H1 (cell line): Measurements from ENCODE around the gene MCOLN3. TPM values are rescaled to one million over a fixed set of nuclear protein-coding genes. Genes with fewer than 3 reads are reported as not detected.

Experiments used
- CTCF ChIA-PET: fragments of 300-600 bp; sonication (Branson Sonifier 250); formaldehyde crosslinking; loops from one replicate; lab custom pipeline; 2021; ENCODE audit not compliant: partially characterized antibody; lab: Charles Lee
- POLR2A ChIA-PET: fragments of 300-600 bp; sonication (Branson Sonifier 250); formaldehyde crosslinking; loops from one replicate; lab custom pipeline; 2021; ENCODE audit warnings: inconsistent platforms; ENCODE audit not compliant: partially characterized antibody; lab: Charles Lee
- DNase-seq, 2 experiments: peaks; one replicate each; pipeline versions ENCODE4 v3.0.0 to v3.0.0-alpha.2; 2010 to 2022; ENCODE audit warnings: low spot score in 2 of 2, low read depth in 1 of 2, mixed read lengths in 1 of 2
- FAIRE-seq: peaks from 2 replicates; lab custom pipeline; 2011; peaks lifted over from hg19 to GRCh38; lab: Jason Lieb, UNC
- H2AFZ ChIP-seq: 2 replicates; pipeline ENCODE4 v1.8.1; 2012; ENCODE audit warnings: low read length, inconsistent platforms
- H2AK5ac ChIP-seq: 2 replicates; pipeline ENCODE4 v1.6.1; 2013; ENCODE audit warnings: low read depth, low read length
- H2BK120ac ChIP-seq: replicated peaks from 2 replicates; pipeline ENCODE3; 2013; ENCODE audit warnings: low read depth, low read length, inconsistent platforms
- H2BK12ac ChIP-seq: 2 replicates; pipeline ENCODE4 v1.6.1; 2013; ENCODE audit warnings: low read depth, low read length
- H2BK15ac ChIP-seq: 2 replicates; pipeline ENCODE4 v1.6.1; 2013; ENCODE audit warnings: low read length
- H2BK20ac ChIP-seq: 2 replicates; pipeline ENCODE4 v1.6.1; 2013; ENCODE audit warnings: low read length
- H2BK5ac ChIP-seq: 2 replicates; pipeline ENCODE4 v1.6.1; 2013; ENCODE audit warnings: low read depth, low read length
- H3K14ac ChIP-seq: 2 replicates; pipeline ENCODE4 v1.6.1; 2013; ENCODE audit warnings: inconsistent platforms; ENCODE audit not compliant: insufficient read length
- H3K18ac ChIP-seq: 2 replicates; pipeline ENCODE4 v1.6.1; 2013; ENCODE audit warnings: low read length; ENCODE audit errors: extremely low read depth
- H3K23ac ChIP-seq: 2 replicates; pipeline ENCODE4 v1.6.1; 2013; ENCODE audit warnings: inconsistent platforms; ENCODE audit not compliant: insufficient read length
- H3K23me2 ChIP-seq: 2 replicates; pipeline ENCODE4 v1.6.1; 2013; ENCODE audit warnings: low read depth, low read length
- H3K27ac ChIP-seq: 2 replicates; pipeline ENCODE4 v1.6.1; 2011; ENCODE audit warnings: low read depth, low read length, inconsistent platforms
- H3K27me3 ChIP-seq, 4 experiments: replicated peaks in 1 of 4; 1 replicate in 1 of 4; 2 replicates in 3 of 4; pipeline versions ENCODE4 v1.6.1 to v1.8.1; 2011 to 2013; ENCODE audit warnings: low read length in 3 of 4, mild to moderate bottlenecking in 3 of 4, inconsistent platforms in 2 of 4, mixed read lengths in 2 of 4, moderate library complexity in 1 of 4; ENCODE audit not compliant: control insufficient read depth in 3 of 4, insufficient read depth in 3 of 4; ENCODE audit errors: extremely low read depth in 1 of 4
- H3K36me3 ChIP-seq, 4 experiments: 2 replicates each; pipeline versions ENCODE4 v1.6.1 to v1.8.1; 2011 to 2013; ENCODE audit warnings: mild to moderate bottlenecking in 4 of 4, low read length in 3 of 4, moderate library complexity in 2 of 4, control low read depth in 1 of 4, inconsistent platforms in 1 of 4; ENCODE audit not compliant: insufficient read depth in 4 of 4, control insufficient read depth in 2 of 4
- H3K4ac ChIP-seq: replicated peaks from 2 replicates; pipeline ENCODE3; 2013; ENCODE audit warnings: low read length, low read depth, mixed read lengths, inconsistent platforms; ENCODE audit not compliant: insufficient read length
- H3K4me1 ChIP-seq, 4 experiments: replicated peaks in 1 of 4; 1 replicate in 1 of 4; 2 replicates in 3 of 4; pipeline versions ENCODE4 v1.6.1 to v1.8.1; 2011 to 2013; ENCODE audit warnings: low read length in 3 of 4, inconsistent platforms in 2 of 4, mixed read lengths in 1 of 4; ENCODE audit not compliant: insufficient read depth in 4 of 4, control insufficient read depth in 3 of 4
- H3K4me2 ChIP-seq, 2 experiments: 2 replicates each; pipeline versions ENCODE4 v1.6.1 to v1.8.1; 2011 to 2013; ENCODE audit warnings: low read depth in 2 of 2, low read length in 2 of 2, control low read depth in 1 of 2, inconsistent platforms in 1 of 2, mild to moderate bottlenecking in 1 of 2; ENCODE audit not compliant: insufficient read depth in 1 of 2
- H3K4me3 ChIP-seq, 4 experiments: fragments of 200-600, 300-600 bp in 1 of 4; sonication (generic), shearing (Covaris generic), sonication (Bioruptor Twin) in 1 of 4; 2 replicates each; pipeline versions ENCODE4 v1.5.1 to v1.8.1; 2011 to 2016; ENCODE audit warnings: low read length in 4 of 4, low read depth in 3 of 4, control low read depth in 2 of 4, inconsistent platforms in 2 of 4, mild to moderate bottlenecking in 2 of 4, mixed read lengths in 1 of 4, moderate library complexity in 1 of 4; ENCODE audit not compliant: insufficient read depth in 2 of 4; ENCODE audit errors: extremely low read depth in 1 of 4
- H3K56ac ChIP-seq: replicated peaks from 2 replicates; pipeline ENCODE3; 2013; ENCODE audit warnings: low read depth, mild to moderate bottlenecking, mixed read lengths, low read length, inconsistent platforms; ENCODE audit not compliant: insufficient read length
- H3K79me1 ChIP-seq: 2 replicates; pipeline ENCODE4 v1.6.1; 2013; ENCODE audit warnings: low read depth, low read length, control low read depth
- H3K79me2 ChIP-seq, 2 experiments: 2 replicates each; pipeline versions ENCODE4 v1.6.1 to v1.8.1; 2012 to 2013; ENCODE audit warnings: low read length in 2 of 2, mild to moderate bottlenecking in 2 of 2, inconsistent platforms in 1 of 2; ENCODE audit not compliant: insufficient read depth in 2 of 2, control insufficient read depth in 1 of 2
- H3K9ac ChIP-seq, 4 experiments: replicated peaks in 1 of 4; 1 replicate in 1 of 4; 2 replicates in 3 of 4; pipeline versions ENCODE4 v1.6.1 to v1.8.1; 2011 to 2013; ENCODE audit warnings: low read depth in 3 of 4, low read length in 3 of 4, control low read depth in 2 of 4, mild to moderate bottlenecking in 2 of 4, moderate library complexity in 2 of 4, inconsistent platforms in 1 of 4; ENCODE audit errors: extremely low read depth in 1 of 4
- H3K9me3 ChIP-seq, 2 experiments: 2 replicates each; pipeline versions ENCODE4 v1.6.1 to v1.8.1; 2012 to 2013; ENCODE audit warnings: mild to moderate bottlenecking in 2 of 2, moderate library complexity in 2 of 2, control low read depth in 1 of 2, inconsistent platforms in 1 of 2, low read depth in 1 of 2, low read length in 1 of 2, mixed read lengths in 1 of 2; ENCODE audit not compliant: insufficient read depth in 2 of 2
- H4K20me1 ChIP-seq, 2 experiments: replicated peaks in 1 of 2; 2 replicates each; pipeline versions ENCODE3 to v1.8.1; 2011 to 2013; ENCODE audit warnings: inconsistent platforms in 2 of 2, low read length in 2 of 2, mild to moderate bottlenecking in 1 of 2; ENCODE audit not compliant: insufficient read depth in 2 of 2, control insufficient read depth in 1 of 2
- H4K5ac ChIP-seq: 2 replicates; pipeline ENCODE4 v1.6.1; 2013; ENCODE audit warnings: low read length, low read depth, mixed read lengths, inconsistent platforms; ENCODE audit not compliant: insufficient read length
- H4K8ac ChIP-seq: 2 replicates; pipeline ENCODE4 v1.8.0; 2013; ENCODE audit warnings: mild to moderate bottlenecking, moderate library complexity, low read length, inconsistent platforms; ENCODE audit not compliant: insufficient read depth; ENCODE audit errors: extremely low read depth
- H4K91ac ChIP-seq: replicated peaks from 2 replicates; pipeline ENCODE3; 2013; ENCODE audit warnings: low read length, mixed read lengths, inconsistent platforms; ENCODE audit not compliant: insufficient read length
- ASH2L ChIP-seq: fragments of 200-600, 300-600 bp; sonication (generic); IDR thresholded peaks from one replicate; pipeline ENCODE4 v1.7.1; 2017; ENCODE audit warnings: low read length
- CBX8 ChIP-seq: fragments of 300-800, 300-1000 bp; sonication (generic); IDR thresholded peaks from 2 replicates; pipeline ENCODE4 v1.7.1; 2016; ENCODE audit warnings: low read depth, low read length, borderline replicate concordance
- HDAC2 ChIP-seq, 2 experiments: fragments of 300-600 bp in 1 of 2; sonication (generic) in 1 of 2; IDR thresholded peaks; 2 replicates each; pipeline ENCODE4 v1.6.1; 2011 to 2012; ENCODE audit warnings: low read depth in 2 of 2, low read length in 2 of 2, mild to moderate bottlenecking in 2 of 2, moderate library complexity in 2 of 2, borderline replicate concordance in 1 of 2, inconsistent platforms in 1 of 2
- KDM4A ChIP-seq: IDR thresholded peaks from one replicate; pipeline ENCODE4 v1.7.1; 2012; ENCODE audit warnings: low read depth, mild to moderate bottlenecking, moderate library complexity, low read length, inconsistent platforms; ENCODE audit not compliant: severe bottlenecking
- NANOG ChIP-seq: IDR thresholded peaks from 2 replicates; pipeline ENCODE4 v1.6.1; 2011; ENCODE audit warnings: low read length, low read depth, mild to moderate bottlenecking, inconsistent platforms; ENCODE audit not compliant: insufficient read depth, poor library complexity, severe bottlenecking
- TAF1 ChIP-seq: IDR thresholded peaks from 2 replicates; pipeline ENCODE4 v1.6.1; 2011; ENCODE audit warnings: mild to moderate bottlenecking, low read depth, low read length
- TEAD4 ChIP-seq: IDR thresholded peaks from 2 replicates; pipeline ENCODE4 v1.6.1; 2012; ENCODE audit warnings: low read depth, low read length, inconsistent platforms, mixed read lengths
- USF2 ChIP-seq: IDR thresholded peaks from 2 replicates; pipeline ENCODE4 v1.6.1; 2011; ENCODE audit warnings: low read length, improper control_type of control experiment
- polyA plus RNA-seq, 7 experiments: library from polyadenylated mRNA; depleted of rRNA in 3 of 7; stranded (reverse) in 5 of 7; unstranded in 2 of 7; fragments of >200 nt in 5 of 7; fragments of 200-250 nt in 2 of 7; gene quantifications; 1 replicate in 5 of 7; 2 replicates in 1 of 7; 4 replicates in 1 of 7; pipeline versions ENCODE4 v1.2.1 to v1.2.3, GENCODE V29; 2011 to 2013; ENCODE audit warnings: missing spikeins in 2 of 7, mixed read lengths in 2 of 7
- total RNA-seq: library from RNA; stranded (reverse); fragmentation: NEBNext Ultra II Directional; extraction: Animal tissue kit (Norgen Biotek cat#: 25700); gene quantifications from 2 replicates; pipeline ENCODE4 v1.2.1, GENCODE V29; 2021

MCOLN3 gene
- total and polyA plus RNA-seq, 2 of the 8 experiments (the other 6 are each of a cell fraction or from before 2014, with no cell fraction given), result 3.8 to 4.9 TPM

GRCh38 chr1:85022700-85023099, 25.6 kb downstream of the MCOLN3 start:
- H3K4me1 ChIP-seq, result no peaks in the 10 kb centered on the region
- CTCF ChIA-PET, result interaction anchor here (0.7 to 6.1 kb wide), 4 partner anchors 65 to 100 kb away, joined by 3 to 122 read pairs (median 4); no protein-coding TSS in a partner anchor
- no peak for FAIRE-seq

More at GRCh38 chr1:85022700-85023099, 25.6 kb downstream of the MCOLN3 start:
- TF ChIP-seq NANOG, result no peak
- no peak for TF ChIP-seq TEAD4
- no peak for TF ChIP-seq TAF1
- TF ChIP-seq KDM4A, result no peak
- no peak for TF ChIP-seq USF2
- TF ChIP-seq CBX8, result no peak
- no peak for TF ChIP-seq HDAC2 (IDR thresholded peaks at IDR 0.05; ENCODE audit: borderline replicate concordance in 1 of 2, low read depth in 2 of 2, low read length in 2 of 2)
- TF ChIP-seq ASH2L, result no peak
- H3K56ac ChIP-seq, result no peak overlapping the region
- H3K79me1 ChIP-seq, result no peaks in the 10 kb centered on the region; the same call in 1 of the 2 replicates
- H4K5ac ChIP-seq, result no peak overlapping the region
- no peak overlapping the region for H3K18ac ChIP-seq
- H3K27me3 ChIP-seq, result no peaks in the 10 kb centered on the region
- no peak overlapping the region for H3K4me2 ChIP-seq
- no peak overlapping the region for H2BK120ac ChIP-seq
- no peak overlapping the region for H3K27ac ChIP-seq
- no peak overlapping the region for H3K4me3 ChIP-seq
- H3K9ac ChIP-seq, result no peak overlapping the region
- H2AK5ac ChIP-seq, result no peak overlapping the region
- H2BK15ac ChIP-seq, result no peak overlapping the region
- H3K36me3 ChIP-seq, result no peaks in the 10 kb centered on the region; a peak in 1 of 8 replicates
- H4K20me1 ChIP-seq, result no peaks in the 10 kb centered on the region
- POLR2A ChIA-PET, result no interaction called here
- no peak overlapping the region for H4K91ac ChIP-seq
- H4K8ac ChIP-seq, result no peak overlapping the region
- no peaks in the 10 kb centered on the region for H3K79me2 ChIP-seq
- H3K9me3 ChIP-seq, result no peaks in the 10 kb centered on the region
- no peak for DNase-seq
- H3K23me2 ChIP-seq, result no peaks in the 10 kb centered on the region
- H3K14ac ChIP-seq, result no peak overlapping the region
- no peak overlapping the region for H3K23ac ChIP-seq
- no peak overlapping the region for H2AFZ ChIP-seq
- no peak overlapping the region for H3K4ac ChIP-seq
- no peak overlapping the region for H2BK12ac ChIP-seq
- no peak overlapping the region for H2BK20ac ChIP-seq
- H2BK5ac ChIP-seq, result no peak overlapping the region
